Stimulated activated CD8-positive, alpha-beta memory T cell treated with anti-CD3 and anti-CD28 coated beads, Interleukin-15, amount 100 ng/mL, for 24 hours (primary cell): ENCODE data around the gene CCDC187.

Experiments used
- DNase-seq: peaks from one replicate; pipeline ENCODE4 v3.0.0-alpha.2; 2020; ENCODE audit warnings: low read depth

CCDC187 gene

GRCh38 chr9:136297016-136297691 is 6.7 kb downstream of the CCDC187 start:
- DNase-seq = no peak

- DNase-seq = no peak
Measured at GRCh38 chr9:136296434-136297015, 7.4 kb downstream of the CCDC187 start.

- DNase-seq = no peak
Measured at GRCh38 chr9:136295542-136296433, 8.1 kb downstream of the CCDC187 start.

GRCh38 chr9:136295055-136295454 is 8.8 kb downstream of the CCDC187 start:
- DNase-seq = no peak

- no peak for DNase-seq
Measured at GRCh38 chr9:136294437-136294836, 9.5 kb downstream of the CCDC187 start.

- DNase-seq = no peak
Measured at GRCh38 chr9:136293476-136294077, 10.3 kb downstream of the CCDC187 start.

GRCh38 chr9:136292591-136293448 is 11.1 kb downstream of the CCDC187 start:
- no peak for DNase-seq

- DNase-seq = no peak
Measured at GRCh38 chr9:136292026-136292538, 11.8 kb downstream of the CCDC187 start.

- DNase-seq = no peak
Measured at GRCh38 chr9:136291306-136292025, 12.4 kb downstream of the CCDC187 start.

- DNase-seq = no peak
Measured at GRCh38 chr9:136290508-136291000, 13.3 kb downstream of the CCDC187 start.

- no peak for DNase-seq
Measured at GRCh38 chr9:136289651-136290507, 14.0 kb downstream of the CCDC187 start.

- no peak for DNase-seq
Measured at GRCh38 chr9:136287960-136288753, 15.7 kb downstream of the CCDC187 start.

- DNase-seq = no peak
Measured at GRCh38 chr9:136286987-136287379, 16.9 kb downstream of the CCDC187 start.

GRCh38 chr9:136286359-136286986 is 17.4 kb downstream of the CCDC187 start:
- no peak for DNase-seq

- no peak for DNase-seq
Measured at GRCh38 chr9:136285501-136286358, 18.2 kb downstream of the CCDC187 start.

- no peak for DNase-seq
Measured at GRCh38 chr9:136284951-136285350, 18.9 kb downstream of the CCDC187 start.

- DNase-seq = no peak
Measured at GRCh38 chr9:136284311-136284710, 19.6 kb downstream of the CCDC187 start.
